Spinal cord (tissue), 10 donors: ENCODE measurements around the gene ASB7. TPM values are rescaled to one million over a fixed set of nuclear protein-coding genes. Genes with fewer than 3 reads are reported as not detected.

Experiments
- DNase-seq, 6 donors: peaks; one replicate each; pipeline versions ENCODE4 v3.0.0 to v3.0.0-alpha.2; 2013 to 2015; ENCODE audit warnings: low spot score in 6 of 6, low read depth in 4 of 6
- H3K27ac ChIP-seq: one replicate; pipeline ENCODE4 v1.5.1; 2013; ENCODE audit warnings: low read depth, low read length, control low read depth
- H3K27me3 ChIP-seq: one replicate; pipeline ENCODE4 v1.6.1; 2013; ENCODE audit warnings: low read length; ENCODE audit not compliant: control insufficient read depth, insufficient read depth
- H3K36me3 ChIP-seq: one replicate; pipeline ENCODE4 v1.6.1; 2013; ENCODE audit warnings: low read length; ENCODE audit not compliant: control insufficient read depth, insufficient read depth
- H3K4me1 ChIP-seq: one replicate; pipeline ENCODE4 v1.6.1; 2013; ENCODE audit warnings: low read length; ENCODE audit not compliant: control insufficient read depth, insufficient read depth
- H3K4me3 ChIP-seq: one replicate; pipeline ENCODE4 v1.5.1; 2013; ENCODE audit warnings: low read depth, low read length, control low read depth
- H3K9me3 ChIP-seq: one replicate; pipeline ENCODE4 v1.6.1; 2013; ENCODE audit warnings: low read length; ENCODE audit not compliant: control insufficient read depth, insufficient read depth
- WGBS: methylation state at CpG from one replicate; pipeline ENCODE4 v1.1.5; 2013; ENCODE audit warnings: missing lambda C conversion rate; ENCODE audit not compliant: insufficient coverage; 5-methylcytosine and 5-hydroxymethylcytosine counted together
- long read RNA-seq, 4 donors: transcript quantifications; one replicate each; lab custom pipeline, GENCODE V29; 2026
- polyA plus RNA-seq, 2 donors: library from polyadenylated mRNA; unstranded; fragments of 120-200 nt; gene quantifications; one replicate each; pipeline ENCODE4 v1.2.1, GENCODE V29; 2013; ENCODE audit not compliant: insufficient read length in 2 of 2
- total RNA-seq, 2 donors: library from RNA; depleted of rRNA in 1 of 2; stranded (reverse); fragments of 120-200 nt in 1 of 2; fragments of >200 nt in 1 of 2; gene quantifications; one replicate each; pipeline versions ENCODE4 v1.2.3 to v1.2.4, GENCODE V29; 2013 to 2014
- donor health status: healthy.

Gene ASB7
- total RNA-seq (10 to 100 TPM; 13.8 TPM), polyA plus RNA-seq (1 to 10 TPM; 7.7 to 10.0 TPM)
- long read RNA-seq, donor 1, partial matches to known transcripts, result 13 of 13 reads
- long read RNA-seq, donor 1, other reads (novel, unspliced or antisense), result 0 of 13 reads
- long read RNA-seq, donor 2, full-length matches to known transcripts, result 1 of 1 reads
- long read RNA-seq, donor 2, partial matches to known transcripts, result 0 of 1 reads
- long read RNA-seq, donor 2, other reads (novel, unspliced or antisense), result 0 of 1 reads
- long read RNA-seq, donor 3, full-length matches to known transcripts, result 3 of 3 reads
- long read RNA-seq, donor 3, partial matches to known transcripts, result 0 of 3 reads
- long read RNA-seq, donor 3, other reads (novel, unspliced or antisense), result 0 of 3 reads
- long read RNA-seq, donor 4, full-length matches to known transcripts, result 3 of 3 reads
- long read RNA-seq, donor 4, partial matches to known transcripts, result 0 of 3 reads
- long read RNA-seq, donor 4, other reads (novel, unspliced or antisense), result 0 of 3 reads

DNA sequence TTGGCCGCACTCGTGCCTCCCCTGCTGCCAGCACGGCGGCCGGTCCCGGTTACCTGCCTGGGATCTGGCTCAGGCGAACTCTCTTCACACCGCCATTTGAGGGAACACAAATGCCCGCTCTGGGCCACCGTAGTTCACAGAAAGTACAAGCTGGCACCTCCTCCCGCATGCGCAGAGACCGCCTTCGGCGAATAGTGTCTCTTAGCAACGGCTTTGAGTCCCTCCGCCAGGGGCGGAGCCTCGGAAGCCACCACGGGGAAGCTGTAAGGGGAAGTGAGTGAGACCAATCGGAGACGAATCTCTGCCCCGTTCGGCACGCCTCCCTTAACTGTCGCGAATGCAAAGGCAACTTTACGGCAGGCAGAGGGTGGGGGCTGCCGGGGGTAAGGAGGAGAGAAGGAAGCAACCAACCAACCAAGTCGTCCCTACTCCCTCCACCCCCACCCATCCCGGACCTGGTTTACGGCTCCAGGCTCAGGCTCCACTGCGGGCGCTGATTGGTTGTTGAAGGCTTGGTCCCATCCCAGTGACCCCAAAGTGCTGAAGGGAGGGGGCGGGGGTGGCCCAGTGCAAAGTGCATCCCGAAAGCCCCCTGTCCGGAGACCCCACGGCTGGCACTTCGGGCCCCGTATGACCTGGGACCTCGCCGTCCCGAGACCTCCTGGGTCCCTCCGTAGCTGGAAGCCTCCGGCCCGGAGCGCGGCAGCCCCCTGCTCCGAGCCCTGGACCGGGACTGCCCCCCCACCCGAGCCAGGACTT lies at the start of gene ASB7, which contains the start of gene LINS1:
TSS of gene ASB7 (plus strand) at position 526 of the 759 bp plus-strand sequence. CDS start 9,628 bp downstream, outside the sequence.
TSS of gene LINS1 (minus strand) at position 121 of the 759 bp plus-strand sequence. CDS start 21,342 bp downstream, outside the sequence.
- 0% methylated on average over 42 of the region's 51 CpGs for WGBS
- Histone ChIP-seq H3K27me3 (no peaks in the 10 kb centered on the region), H3K36me3 (no peaks in the 10 kb centered on the region), H3K27ac (peak within 1 kb of the TSS; percentile 87), H3K4me1 (peaks cover 12% of the 10 kb centered on the region), H3K9me3 (no peaks in the 10 kb centered on the region), H3K4me3 (peak within 1 kb of the TSS; percentile 97)
- peak; percentile 99 to 100 (median 100) for DNase-seq

DNA sequence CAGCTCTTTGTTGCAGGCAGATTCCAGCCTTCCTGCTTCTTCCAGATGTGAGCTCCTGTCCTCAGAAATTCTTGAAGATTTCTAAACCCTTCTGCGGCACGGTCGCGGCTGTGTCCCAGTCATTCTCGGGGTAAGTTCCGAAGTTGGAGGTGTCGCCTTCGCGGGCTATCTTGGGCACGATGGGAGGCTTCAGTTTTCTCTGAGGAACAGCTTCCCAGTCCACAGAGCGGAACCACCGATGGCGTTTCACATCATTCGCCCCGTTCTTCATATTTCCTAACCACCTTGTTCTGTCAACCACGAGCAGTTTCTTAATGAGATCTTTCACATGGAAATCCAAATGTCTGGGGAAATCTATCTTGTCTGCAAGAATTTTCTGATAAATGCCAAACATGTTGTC lies 48.9 kb upstream of the ASB7 start:
- 96% methylated on average over 15 of the region's 16 CpGs for WGBS
- DNase-seq, result no peak
- H3K4me3 ChIP-seq, result no peak overlapping the region
- no peaks in the 10 kb centered on the region for H3K4me1 ChIP-seq
- no peaks in the 10 kb centered on the region for H3K36me3 ChIP-seq
- H3K9me3 ChIP-seq, result no peaks in the 10 kb centered on the region
- no peak overlapping the region for H3K27ac ChIP-seq
- H3K27me3 ChIP-seq, result no peaks in the 10 kb centered on the region

DNA sequence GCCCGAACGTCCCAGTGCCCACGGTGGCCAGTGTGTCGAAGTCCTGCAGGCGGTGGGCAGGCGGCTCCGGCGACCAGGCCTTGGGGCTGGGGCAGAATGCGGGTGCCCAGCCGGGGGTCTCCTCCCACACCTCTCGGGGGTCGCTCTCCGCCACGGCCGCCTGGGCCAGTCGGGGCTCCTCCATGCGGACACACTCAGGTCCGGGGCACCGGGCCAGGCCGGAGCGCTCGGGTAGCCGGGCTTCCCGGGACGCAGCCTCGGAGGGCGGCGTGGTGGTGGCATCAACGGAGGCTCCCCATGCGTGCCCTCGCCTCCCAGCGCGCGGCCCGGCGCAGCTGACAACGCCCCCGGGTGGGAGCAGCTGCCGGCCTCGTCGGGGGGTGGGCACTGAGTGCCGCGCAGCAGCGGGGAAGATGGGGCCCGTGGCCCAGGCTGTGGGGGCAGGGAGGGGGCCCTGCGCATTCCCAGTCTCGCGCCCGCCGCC lies 43.6 kb upstream of the ASB7 start:
- H3K9me3 ChIP-seq, result no peaks in the 10 kb centered on the region
- no peaks in the 10 kb centered on the region for H3K27me3 ChIP-seq
- no peak for DNase-seq
- no peaks in the 10 kb centered on the region for H3K36me3 ChIP-seq
- H3K4me1 ChIP-seq, result no peaks in the 10 kb centered on the region
- 98% methylated on average over 46 of the region's 50 CpGs for WGBS
- no peak overlapping the region for H3K27ac ChIP-seq
- H3K4me3 ChIP-seq, result no peak overlapping the region

- no peak for DNase-seq
- Histone ChIP-seq H3K36me3 (no peaks in the 10 kb centered on the region), H3K27ac (no peak overlapping the region), H3K4me3 (no peak overlapping the region), H3K4me1 (no peaks in the 10 kb centered on the region), H3K27me3 (no peaks in the 10 kb centered on the region), H3K9me3 (no peaks in the 10 kb centered on the region)
- WGBS, result 95% methylated on average over 2 of the region's 2 CpGs
Measured at GRCh38 chr15:100559330-100559729, 43.1 kb upstream of the ASB7 start.

DNA sequence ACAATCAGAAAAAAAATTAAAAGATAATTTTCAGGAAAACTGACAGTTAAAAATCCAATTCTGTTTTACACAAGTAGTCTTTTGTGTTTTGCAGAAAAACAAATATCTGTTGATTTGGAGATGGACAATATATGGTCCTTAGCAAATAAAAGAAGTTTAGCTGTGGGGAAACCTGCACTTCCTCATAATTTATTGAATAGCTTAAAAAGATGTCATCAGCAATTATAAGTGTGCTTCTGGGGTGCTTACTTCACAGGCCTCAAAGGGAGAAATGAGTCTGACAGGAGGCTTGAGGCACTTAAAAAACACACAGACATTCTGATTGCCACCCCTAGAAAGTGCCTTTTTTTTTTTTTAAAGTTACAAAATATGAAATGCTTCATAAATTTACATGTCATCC lies 42.1 kb upstream of the ASB7 start:
- Histone ChIP-seq H3K4me1 (no peaks in the 10 kb centered on the region), H3K9me3 (no peaks in the 10 kb centered on the region), H3K27me3 (no peaks in the 10 kb centered on the region), H3K36me3 (no peaks in the 10 kb centered on the region), H3K4me3 (no peak overlapping the region), H3K27ac (no peak overlapping the region)
- no peak for DNase-seq

GRCh38 chr15:100565591-100565990 lies 36.8 kb upstream of the ASB7 start:
- Histone ChIP-seq H3K36me3 (peaks cover 7% of the 10 kb centered on the region), H3K27ac (no peak overlapping the region), H3K4me3 (no peak overlapping the region), H3K9me3 (no peaks in the 10 kb centered on the region), H3K4me1 (no peaks in the 10 kb centered on the region), H3K27me3 (no peaks in the 10 kb centered on the region)
- DNase-seq, result no peak
- WGBS, result 90% methylated on average over 3 of the region's 3 CpGs

GRCh38 chr15:100566850-100567628 lies 35.4 kb upstream of the ASB7 start:
- DNase-seq, result no peak
- WGBS, result 92% methylated on average over 4 of the region's 6 CpGs
- Histone ChIP-seq H3K27me3 (no peaks in the 10 kb centered on the region), H3K4me3 (no peak overlapping the region), H3K4me1 (no peaks in the 10 kb centered on the region), H3K36me3 (peaks cover 7% of the 10 kb centered on the region), H3K27ac (no peak overlapping the region), H3K9me3 (no peaks in the 10 kb centered on the region)

DNA sequence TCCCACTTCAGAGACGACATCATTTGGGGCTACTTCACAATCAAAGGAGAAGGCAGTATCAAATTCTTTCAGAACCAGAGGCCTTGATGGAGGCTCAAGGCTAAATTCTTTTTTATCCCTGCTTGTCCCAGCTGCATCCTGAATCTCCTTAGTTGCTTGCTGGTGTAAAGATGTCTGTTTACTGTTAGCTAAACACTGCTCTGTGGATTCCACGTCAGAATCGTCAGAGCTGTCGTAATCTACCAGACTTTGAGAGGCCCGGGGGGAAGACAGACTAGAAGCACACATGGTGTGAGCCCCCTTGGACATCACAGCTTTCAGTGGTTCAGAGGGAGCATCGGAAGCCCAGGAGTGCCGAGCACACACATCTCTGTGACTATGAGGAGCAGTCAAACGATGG lies 33.0 kb upstream of the ASB7 start:
- H3K9me3 ChIP-seq, result no peaks in the 10 kb centered on the region
- H3K27ac ChIP-seq, result no peak overlapping the region
- WGBS, result 94% methylated on average over 4 of the region's 8 CpGs
- no peak for DNase-seq
- H3K27me3 ChIP-seq, result no peaks in the 10 kb centered on the region
- no peak overlapping the region for H3K4me3 ChIP-seq
- H3K36me3 ChIP-seq, result peaks cover 16% of the 10 kb centered on the region
- H3K4me1 ChIP-seq, result no peaks in the 10 kb centered on the region

- DNase-seq, result no peak
- Histone ChIP-seq H3K4me3 (no peak overlapping the region), H3K27ac (no peak overlapping the region), H3K36me3 (peaks cover 17% of the 10 kb centered on the region), H3K4me1 (no peaks in the 10 kb centered on the region), H3K9me3 (no peaks in the 10 kb centered on the region), H3K27me3 (no peaks in the 10 kb centered on the region)
- WGBS, result 100% methylated on average over 1 of the region's 3 CpGs
Measured at GRCh38 chr15:100570275-100570674, 32.1 kb upstream of the ASB7 start.
